Measurements from ENCODE around the gene E2F3.

- no peak for TF ChIP-seq CTCF (IDR thresholded peaks at IDR 0.05)
- no peak for TF ChIP-seq POLR2A (IDR thresholded peaks at IDR 0.05)
These were observed 15.1 kb downstream of the E2F3 start for GRCh38 chr6:20416567-20417345.

Data from adrenal gland (tissue), 5 donors.